ENCODE measurements around the gene RNF215. TPM values are rescaled to one million over a fixed set of nuclear protein-coding genes. Genes with fewer than 3 reads are reported as not detected.
A peak's percentile ranks its signal among the peaks of the same experiment; 100 is the strongest.

RNF215 gene
- total and polyA plus RNA-seq, 2 of the 13 experiments (the other 11 are each of a cell fraction or from before 2014, with no cell fraction given) = 5.3 to 6.1 TPM

DNA sequence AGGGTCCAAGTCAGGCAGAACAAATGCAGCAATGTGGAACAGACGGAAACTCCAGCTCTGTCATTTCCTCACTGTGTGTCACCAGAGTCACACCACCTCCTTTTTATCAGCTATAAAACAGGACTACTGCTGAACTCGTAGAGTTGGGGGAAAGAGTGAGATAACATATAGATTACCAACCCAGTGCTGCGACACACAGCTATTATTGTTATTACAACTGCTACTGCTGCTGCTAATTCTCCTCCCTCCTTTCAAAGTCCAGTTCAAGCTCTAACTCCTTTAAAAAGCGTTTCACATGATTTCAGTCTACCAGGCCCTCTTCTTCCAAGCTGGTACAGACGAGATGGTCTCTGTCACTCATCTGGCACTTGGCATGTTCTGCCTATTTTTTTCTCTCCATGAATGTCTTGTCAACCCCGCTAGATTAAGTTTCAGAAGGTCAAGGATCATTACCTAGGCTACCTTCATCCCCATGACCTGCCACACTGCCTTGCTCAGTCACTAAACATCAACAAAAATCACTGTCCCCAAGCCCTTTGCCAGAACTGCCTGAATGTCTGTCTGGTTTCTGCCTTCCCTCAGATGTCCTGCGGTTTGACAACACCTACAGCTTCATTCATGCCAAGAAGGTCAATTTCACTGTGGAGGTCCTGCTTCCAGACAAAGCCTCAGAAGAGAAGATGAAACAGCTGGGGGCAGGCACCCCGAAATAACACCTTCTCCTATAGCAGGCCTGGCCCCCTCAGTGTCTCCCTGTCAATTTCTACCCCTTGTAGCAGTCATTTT is 34.7 kb upstream of the RNF215 start (continued):
- TF ChIP-seq, protein P1, sequence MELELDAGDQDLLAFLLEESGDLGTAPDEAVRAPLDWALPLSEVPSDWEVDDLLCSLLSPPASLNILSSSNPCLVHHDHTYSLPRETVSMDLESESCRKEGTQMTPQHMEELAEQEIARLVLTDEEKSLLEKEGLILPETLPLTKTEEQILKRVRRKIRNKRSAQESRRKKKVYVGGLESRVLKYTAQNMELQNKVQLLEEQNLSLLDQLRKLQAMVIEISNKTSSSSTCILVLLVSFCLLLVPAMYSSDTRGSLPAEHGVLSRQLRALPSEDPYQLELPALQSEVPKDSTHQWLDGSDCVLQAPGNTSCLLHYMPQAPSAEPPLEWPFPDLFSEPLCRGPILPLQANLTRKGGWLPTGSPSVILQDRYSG (CRISPR knock-in tag; IDR thresholded peaks at IDR 0.05) = no peak
- TF ChIP-seq TOPORS (CRISPR knock-in tag; IDR thresholded peaks at IDR 0.05) (no peak), REPIN1 (CRISPR knock-in tag; IDR thresholded peaks at IDR 0.05; ENCODE audit: borderline replicate concordance, low read depth) (peak; percentile 78), ZNF616 (CRISPR knock-in tag; IDR thresholded peaks at IDR 0.05; ENCODE audit: low read depth) (no peak), ZBTB14 (CRISPR knock-in tag; IDR thresholded peaks at IDR 0.05) (no peak), FUBP1 (CRISPR knock-in tag; IDR thresholded peaks at IDR 0.05; ENCODE audit: borderline replicate concordance) (no peak), HNRNPH1 (optimal IDR thresholded peaks at IDR 0.05; ENCODE audit: low read depth, low read length) (no peak), SNRNP70 (IDR thresholded peaks at IDR 0.05; ENCODE audit: low read depth, low read length) (no peak), KDM5B (CRISPR knock-in tag; IDR thresholded peaks at IDR 0.05; ENCODE audit: borderline replicate concordance) (0 out of 2 replicates have a peak, but pooled peaks have one; percentile 21), HIVEP1 (CRISPR knock-in tag; IDR thresholded peaks at IDR 0.05) (no peak), ZNF572 (CRISPR knock-in tag; IDR thresholded peaks at IDR 0.05) (no peak), ERF (CRISPR knock-in tag; IDR thresholded peaks at IDR 0.05) (0 out of 2 replicates have a peak, but pooled peaks have one; percentile 15), ZNF570 (CRISPR knock-in tag; IDR thresholded peaks at IDR 0.05; ENCODE audit: borderline replicate concordance) (no peak), PLRG1 (conservative IDR thresholded peaks at IDR 0.05) (no peak), KDM2A (CRISPR knock-in tag; IDR thresholded peaks at IDR 0.05; ENCODE audit: borderline replicate concordance, low read depth) (no peak), ARNT (IDR thresholded peaks at IDR 0.05) (no peak), BCL3 (CRISPR knock-in tag; IDR thresholded peaks at IDR 0.05) (no peak), ZNF674 (CRISPR knock-in tag; IDR thresholded peaks at IDR 0.05; ENCODE audit: low read depth) (no peak), POLR2G (IDR thresholded peaks at IDR 0.05; ENCODE audit: low read depth, low read length) (peak; percentile 82)
